ENCODE results near the gene IGSF22. TPM values are rescaled to one million over a fixed set of nuclear protein-coding genes. Genes with fewer than 3 reads are reported as not detected.

IGSF22 gene
- total and polyA plus RNA-seq, 2 of the 13 experiments (the other 11 are each of a cell fraction or from before 2014, with no cell fraction given): not detected

DNA sequence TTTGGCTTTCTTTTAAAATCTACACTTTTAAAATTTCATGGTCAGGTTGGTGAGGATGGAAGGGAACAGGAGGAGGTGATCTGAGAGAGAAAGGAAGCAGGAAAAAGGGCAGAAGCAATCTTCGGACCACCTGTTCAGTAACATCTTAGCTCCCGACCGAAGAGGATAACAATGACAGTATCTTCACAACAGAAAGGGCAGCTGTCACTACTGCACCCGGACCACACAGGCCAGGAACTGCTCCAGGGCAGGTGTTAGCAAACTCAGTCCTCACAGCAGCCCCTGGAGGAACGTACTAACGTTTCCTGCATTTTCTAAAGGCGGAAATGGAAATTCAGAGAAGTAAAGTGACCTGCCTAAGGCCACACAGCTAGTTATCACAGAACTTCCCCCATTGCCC is 48.8 kb upstream of the IGSF22 start (continued):
- TF ChIP-seq, protein P1, sequence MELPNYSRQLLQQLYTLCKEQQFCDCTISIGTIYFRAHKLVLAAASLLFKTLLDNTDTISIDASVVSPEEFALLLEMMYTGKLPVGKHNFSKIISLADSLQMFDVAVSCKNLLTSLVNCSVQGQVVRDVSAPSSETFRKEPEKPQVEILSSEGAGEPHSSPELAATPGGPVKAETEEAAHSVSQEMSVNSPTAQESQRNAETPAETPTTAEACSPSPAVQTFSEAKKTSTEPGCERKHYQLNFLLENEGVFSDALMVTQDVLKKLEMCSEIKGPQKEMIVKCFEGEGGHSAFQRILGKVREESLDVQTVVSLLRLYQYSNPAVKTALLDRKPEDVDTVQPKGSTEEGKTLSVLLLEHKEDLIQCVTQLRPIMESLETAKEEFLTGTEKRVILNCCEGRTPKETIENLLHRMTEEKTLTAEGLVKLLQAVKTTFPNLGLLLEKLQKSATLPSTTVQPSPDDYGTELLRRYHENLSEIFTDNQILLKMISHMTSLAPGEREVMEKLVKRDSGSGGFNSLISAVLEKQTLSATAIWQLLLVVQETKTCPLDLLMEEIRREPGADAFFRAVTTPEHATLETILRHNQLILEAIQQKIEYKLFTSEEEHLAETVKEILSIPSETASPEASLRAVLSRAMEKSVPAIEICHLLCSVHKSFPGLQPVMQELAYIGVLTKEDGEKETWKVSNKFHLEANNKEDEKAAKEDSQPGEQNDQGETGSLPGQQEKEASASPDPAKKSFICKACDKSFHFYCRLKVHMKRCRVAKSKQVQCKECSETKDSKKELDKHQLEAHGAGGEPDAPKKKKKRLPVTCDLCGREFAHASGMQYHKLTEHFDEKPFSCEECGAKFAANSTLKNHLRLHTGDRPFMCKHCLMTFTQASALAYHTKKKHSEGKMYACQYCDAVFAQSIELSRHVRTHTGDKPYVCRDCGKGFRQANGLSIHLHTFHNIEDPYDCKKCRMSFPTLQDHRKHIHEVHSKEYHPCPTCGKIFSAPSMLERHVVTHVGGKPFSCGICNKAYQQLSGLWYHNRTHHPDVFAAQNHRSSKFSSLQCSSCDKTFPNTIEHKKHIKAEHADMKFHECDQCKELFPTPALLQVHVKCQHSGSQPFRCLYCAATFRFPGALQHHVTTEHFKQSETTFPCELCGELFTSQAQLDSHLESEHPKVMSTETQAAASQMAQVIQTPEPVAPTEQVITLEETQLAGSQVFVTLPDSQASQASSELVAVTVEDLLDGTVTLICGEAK (IDR thresholded peaks at IDR 0.05): no peak
- TF ChIP-seq, protein P1 (CRISPR knock-in tag; IDR thresholded peaks at IDR 0.05): no peak
- no peak for TF ChIP-seq ZFX (CRISPR knock-in tag; IDR thresholded peaks at IDR 0.05; ENCODE audit: low read depth)
- no peak for TF ChIP-seq ZNF143 (CRISPR knock-in tag; IDR thresholded peaks at IDR 0.05)
- TF ChIP-seq EED (CRISPR knock-in tag; IDR thresholded peaks at IDR 0.05): no peak
- TF ChIP-seq HMGA1 (CRISPR knock-in tag; conservative IDR thresholded peaks at IDR 0.05): no peak
- no peak for TF ChIP-seq FOXO1 (CRISPR knock-in tag; IDR thresholded peaks at IDR 0.05)
- TF ChIP-seq ZNF839 (CRISPR knock-in tag; IDR thresholded peaks at IDR 0.05; ENCODE audit: borderline replicate concordance): no peak

All from HepG2 (cell line).